CD4-positive, CD25-positive, alpha-beta regulatory T cell (primary cell): ENCODE results near the gene NUDT13. TPM values are rescaled to one million over a fixed set of nuclear protein-coding genes. Genes with fewer than 3 reads are reported as not detected.
A peak's percentile ranks its signal among the peaks of the same experiment; 100 is the strongest.

ENCODE experiments used
- ATAC-seq, 2 donors: fragments of 150-1000 bp; cut with Tn5 transposase; one replicate each; pipeline ENCODE4 v1.10.0; 2021; ENCODE audit warnings: low read depth in 2 of 2, moderate number of reproducible peaks in 2 of 2, moderate library complexity in 1 of 2
- DNase-seq, 3 donors: peaks; one replicate each; pipeline versions ENCODE4 v3.0.0 to v3.0.0-alpha.2; 2012 to 2022; ENCODE audit warnings: mixed read lengths in 1 of 3
- H3K27ac ChIP-seq: one replicate; pipeline ENCODE4 v1.7.0; 2013; ENCODE audit warnings: mild to moderate bottlenecking, low read length; ENCODE audit not compliant: insufficient read depth, poor library complexity, severe bottlenecking
- H3K27me3 ChIP-seq: one replicate; pipeline ENCODE4 v1.7.0; 2013; ENCODE audit warnings: low read length; ENCODE audit not compliant: control insufficient read depth, insufficient read depth
- H3K36me3 ChIP-seq: one replicate; pipeline ENCODE4 v1.7.0; 2013; ENCODE audit warnings: mild to moderate bottlenecking, low read length, moderate library complexity; ENCODE audit not compliant: control insufficient read depth, insufficient read depth
- H3K4me1 ChIP-seq: 2 replicates; pipeline ENCODE4 v1.7.0; 2013; ENCODE audit warnings: mild to moderate bottlenecking, low read length; ENCODE audit not compliant: insufficient read depth, control insufficient read depth, poor library complexity, severe bottlenecking
- H3K4me3 ChIP-seq: one replicate; pipeline ENCODE4 v1.7.0; 2013; ENCODE audit warnings: low read depth, mild to moderate bottlenecking, low read length, moderate library complexity
- H3K9me3 ChIP-seq, 2 experiments: 1 replicate in 1 of 2; 2 replicates in 1 of 2; pipeline ENCODE4 v1.7.0; 2013; ENCODE audit warnings: low read length in 2 of 2, mild to moderate bottlenecking in 1 of 2, moderate library complexity in 1 of 2; ENCODE audit not compliant: control insufficient read depth in 2 of 2
- H3K27ac Mint-ChIP-seq, 3 donors: one replicate each; pipeline ENCODE4 v1.8.0; 2020 to 2022; ENCODE audit warnings: mild to moderate bottlenecking in 3 of 3, mixed read lengths in 3 of 3, moderate library complexity in 2 of 3
- H3K27me3 Mint-ChIP-seq: one replicate; pipeline ENCODE4 v1.8.0; 2022; ENCODE audit warnings: mild to moderate bottlenecking, mixed read lengths
- H3K36me3 Mint-ChIP-seq: one replicate; pipeline ENCODE4 v1.8.0; 2020; ENCODE audit warnings: mixed read lengths
- H3K4me1 Mint-ChIP-seq, 4 donors: one replicate each; pipeline ENCODE4 v1.8.0; 2020 to 2022; ENCODE audit warnings: mixed read lengths in 4 of 4, mild to moderate bottlenecking in 1 of 4
- H3K4me3 Mint-ChIP-seq, 4 donors: one replicate each; pipeline ENCODE4 v1.8.0; 2020 to 2022; ENCODE audit warnings: mild to moderate bottlenecking in 4 of 4, mixed read lengths in 4 of 4, moderate library complexity in 3 of 4
- H3K9me3 Mint-ChIP-seq, 7 donors: one replicate each; pipeline ENCODE4 v1.8.0; 2020 to 2022; ENCODE audit warnings: mixed read lengths in 7 of 7, mild to moderate bottlenecking in 3 of 7, moderate library complexity in 2 of 7
- polyA plus RNA-seq, 4 donors: library from polyadenylated mRNA; unstranded; fragments of 300-500 nt; fragmentation: Illumina TruSeq; gene quantifications; one replicate each; pipeline ENCODE4 v1.2.3, GENCODE V29; 2021
- total RNA-seq: library from RNA; stranded (reverse); gene quantifications from one replicate; pipeline ENCODE4 v1.2.3, GENCODE V29; 2022

NUDT13 gene
- total and polyA plus RNA-seq, 5 donors from 2014 or later = 0.49 to 1.8 (median 0.72) TPM

GRCh38 chr10:73167783-73168464 lies 57.7 kb downstream of the NUDT13 start, which contains the start of the genes ECD and FAM149B1:
TSS of gene ECD (minus strand) at chr10:73168008. CDS start at chr10:73163937, 4,071 bp downstream.
TSS of gene FAM149B1 (plus strand) at chr10:73168119. CDS start at chr10:73168340, 221 bp downstream.
- peaks cover 4% of the 10 kb centered on the region for H3K36me3 Mint-ChIP-seq
- peaks cover 10% of the 10 kb centered on the region for H3K36me3 ChIP-seq
- peak within 1 kb of the TSS; percentile 96 to 100 (median 100) for H3K27ac Mint-ChIP-seq
- H3K27ac ChIP-seq = peak within 1 kb of the TSS; percentile 96
- H3K4me1 Mint-ChIP-seq = peaks cover 25 to 50% (median 38%) of the 10 kb centered on the region in 4 donors
- H3K9me3 Mint-ChIP-seq = no peaks in the 10 kb centered on the region
- no peaks in the 10 kb centered on the region for H3K27me3 Mint-ChIP-seq
- peaks cover 36% of the 10 kb centered on the region for H3K4me1 ChIP-seq
- peak within 1 kb of the TSS; percentile 100 for H3K4me3 ChIP-seq
- peak; percentile 95 for ATAC-seq
- H3K4me3 Mint-ChIP-seq = peak within 1 kb of the TSS; percentile 97 to 100 (median 100)
- no peaks in the 10 kb centered on the region for H3K27me3 ChIP-seq
- DNase-seq = peak; percentile 90 to 95 (median 93)
- H3K9me3 ChIP-seq = no peaks in the 10 kb centered on the region

DNA sequence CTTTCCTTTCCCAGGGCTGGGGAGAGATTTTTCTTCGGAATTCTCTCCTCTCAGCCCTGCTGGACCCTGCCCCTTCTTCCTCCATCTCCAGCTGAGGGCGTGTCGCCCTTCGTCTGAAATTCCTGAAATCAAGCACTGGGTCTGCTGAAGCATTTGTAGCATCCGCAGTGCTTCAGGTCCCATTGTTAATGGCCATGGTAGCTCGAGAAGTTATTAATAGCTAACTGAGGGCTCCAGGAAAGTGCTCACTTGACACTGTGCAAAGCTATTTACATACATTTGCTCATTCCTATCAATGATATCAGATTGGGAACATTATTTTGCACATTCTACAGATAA lies 58.2 kb downstream of the NUDT13 start:
- Mint-ChIP-seq H3K4me1 (peaks cover 26 to 45% (median 34%) of the 10 kb centered on the region in 4 donors), H3K27me3 (no peaks in the 10 kb centered on the region), H3K36me3 (peaks cover 8% of the 10 kb centered on the region), H3K27ac (peak overlapping the region; percentile 91 to 100 (median 95)), H3K9me3 (no peaks in the 10 kb centered on the region), H3K4me3 (peak overlapping the region; percentile 95 to 100 (median 100))
- Histone ChIP-seq H3K27ac (peak overlapping the region; percentile 96), H3K36me3 (peaks cover 6% of the 10 kb centered on the region), H3K4me3 (peak overlapping the region; percentile 90), H3K4me1 (peaks cover 36% of the 10 kb centered on the region), H3K9me3 (no peaks in the 10 kb centered on the region), H3K27me3 (no peaks in the 10 kb centered on the region)
- DNase-seq (no peak), ATAC-seq (no peak)

DNA sequence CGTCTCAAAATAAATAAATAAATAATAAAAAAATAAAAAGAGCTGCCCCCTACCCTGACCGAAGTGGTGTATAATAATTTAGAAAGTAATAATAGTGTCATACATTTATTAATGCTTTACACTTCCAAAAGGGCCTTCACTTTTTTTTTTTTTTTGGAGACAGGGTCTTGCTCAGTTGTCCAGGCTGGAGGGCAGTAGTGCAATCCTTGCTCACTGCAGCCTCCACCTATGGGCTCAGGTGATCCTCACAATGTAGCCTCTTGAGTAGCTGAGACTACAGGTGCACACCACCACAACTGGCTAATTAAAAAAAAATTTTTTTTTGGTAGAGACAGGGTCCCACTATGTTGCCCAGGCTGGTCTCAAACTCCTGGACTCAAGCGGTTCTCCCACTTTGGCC lies 59.1 kb downstream of the NUDT13 start:
- Mint-ChIP-seq H3K4me3 (peak overlapping the region; percentile 22 to 100 (median 83)), H3K27ac (no peak overlapping the region), H3K27me3 (no peaks in the 10 kb centered on the region), H3K4me1 (peaks cover 20 to 39% (median 31%) of the 10 kb centered on the region in 4 donors), H3K36me3 (peaks cover 10% of the 10 kb centered on the region), H3K9me3 (no peaks in the 10 kb centered on the region)
- no peak for DNase-seq
- H3K36me3 ChIP-seq = no peaks in the 10 kb centered on the region
- H3K4me3 ChIP-seq = no peak overlapping the region
- peaks cover 33% of the 10 kb centered on the region for H3K4me1 ChIP-seq
- H3K27ac ChIP-seq = no peak overlapping the region
- no peak for ATAC-seq
- no peaks in the 10 kb centered on the region for H3K27me3 ChIP-seq
- no peaks in the 10 kb centered on the region for H3K9me3 ChIP-seq

- Mint-ChIP-seq H3K27ac (no peak overlapping the region), H3K27me3 (no peaks in the 10 kb centered on the region), H3K36me3 (peaks cover 13% of the 10 kb centered on the region), H3K4me3 (no peak overlapping the region), H3K4me1 (peaks cover 3 to 12% (median 8%) of the 10 kb centered on the region in 4 donors), H3K9me3 (no peaks in the 10 kb centered on the region)
- DNase-seq (no peak), ATAC-seq (no peak)
- H3K9me3 ChIP-seq = no peaks in the 10 kb centered on the region
- peaks cover 11% of the 10 kb centered on the region for H3K36me3 ChIP-seq
- no peaks in the 10 kb centered on the region for H3K27me3 ChIP-seq
- H3K4me1 ChIP-seq = peaks cover 10% of the 10 kb centered on the region
- no peak overlapping the region for H3K4me3 ChIP-seq
- no peak overlapping the region for H3K27ac ChIP-seq
Observed at GRCh38 chr10:73172867-73173266, 62.6 kb downstream of the NUDT13 start.

- ATAC-seq (no peak), DNase-seq (no peak)
- Mint-ChIP-seq H3K4me1 (peaks cover 0 to 10% (median 4%) of the 10 kb centered on the region in 4 donors), H3K27ac (no peak overlapping the region), H3K9me3 (no peaks in the 10 kb centered on the region), H3K27me3 (no peaks in the 10 kb centered on the region), H3K4me3 (no peak overlapping the region), H3K36me3 (peaks cover 16% of the 10 kb centered on the region)
- Histone ChIP-seq H3K9me3 (no peaks in the 10 kb centered on the region), H3K36me3 (peaks cover 14% of the 10 kb centered on the region), H3K27me3 (no peaks in the 10 kb centered on the region), H3K27ac (no peak overlapping the region), H3K4me1 (no peaks in the 10 kb centered on the region), H3K4me3 (no peak overlapping the region)
Observed at GRCh38 chr10:73174148-73174925, 64.1 kb downstream of the NUDT13 start.

Other genes starting within 250 kb of the NUDT13 start
- not detected for gene OIT3, start 216.7 kb upstream of the NUDT13 start, total RNA-seq
- gene OIT3, start 216.7 kb upstream of the NUDT13 start, polyA plus RNA-seq = not detected
- not detected for gene PLA2G12B, start 155.6 kb upstream of the NUDT13 start, total RNA-seq
- not detected for gene PLA2G12B, start 155.6 kb upstream of the NUDT13 start, polyA plus RNA-seq
- gene P4HA1, start 13.6 kb upstream of the NUDT13 start, total RNA-seq = 16.7 TPM
- gene P4HA1, start 13.6 kb upstream of the NUDT13 start, polyA plus RNA-seq = 10 to 100 TPM; 17.9 to 27.2 (median 19.7) TPM
- gene ECD, start 57.6 kb downstream of the NUDT13 start, total RNA-seq = 49.1 TPM
- 10 to 100 TPM; 29.0 to 34.1 (median 30.4) TPM for gene ECD, start 57.6 kb downstream of the NUDT13 start, polyA plus RNA-seq
- gene FAM149B1, start 57.7 kb downstream of the NUDT13 start, total RNA-seq = 10.1 TPM
- 1 to 10 TPM; 4.9 to 5.9 (median 5.1) TPM for gene FAM149B1, start 57.7 kb downstream of the NUDT13 start, polyA plus RNA-seq
- gene DNAJC9, start 136.8 kb downstream of the NUDT13 start, total RNA-seq = 20.9 TPM
- gene DNAJC9, start 136.8 kb downstream of the NUDT13 start, polyA plus RNA-seq = 10 to 100 TPM; 32.5 to 35.8 (median 33.9) TPM
- gene MRPS16, start 142.2 kb downstream of the NUDT13 start, total RNA-seq = 29.3 TPM
- 100 to 1,000 TPM in 3 of 4 donors, 10 to 100 TPM in 1; 99.3 to 132 (median 116) TPM for gene MRPS16, start 142.2 kb downstream of the NUDT13 start, polyA plus RNA-seq
- gene CFAP70, start 248.4 kb downstream of the NUDT13 start, total RNA-seq = 2.6 TPM
- gene CFAP70, start 248.4 kb downstream of the NUDT13 start, polyA plus RNA-seq = under 1 TPM in 2 of 4 donors, not detected in 2; 0.09 to 0.25 TPM